HG02840 (cell line): ENCODE measurements around the gene ZFHX3.
"Not testable (repeated sequence)": the region's sequence is repeated elsewhere in the genome, so short reads cannot be mapped to it uniquely, and the experiment has no call there.

Source experiments
- ATAC-seq: cut with Tn5 transposase; IDR thresholded peaks from one replicate; pipeline ENCODE4 v1.9.1; 2021; ENCODE audit warnings: mild to moderate bottlenecking, moderate library complexity, moderate number of reproducible peaks; ENCODE audit not compliant: unreplicated experiment, low FRiP score

The ZFHX3 gene

GRCh38 chr16:73024571-73025105 is 23.3 kb downstream of the ZFHX3 start:
- ATAC-seq: no peak

- no peak for ATAC-seq
Observed at GRCh38 chr16:73023752-73024570, 24.0 kb downstream of the ZFHX3 start.

- no peak for ATAC-seq
Observed at GRCh38 chr16:73023320-73023719, 24.6 kb downstream of the ZFHX3 start.

- no peak for ATAC-seq
Observed at GRCh38 chr16:73022534-73022933, 25.4 kb downstream of the ZFHX3 start.

GRCh38 chr16:73021866-73022495 is 25.9 kb downstream of the ZFHX3 start:
- no peak for ATAC-seq

GRCh38 chr16:73020409-73020884 is 27.5 kb downstream of the ZFHX3 start:
- ATAC-seq: no peak

GRCh38 chr16:73019457-73020362 is 28.2 kb downstream of the ZFHX3 start:
- ATAC-seq: no peak

- no peak for ATAC-seq
Observed at GRCh38 chr16:73018821-73019456, 29.0 kb downstream of the ZFHX3 start.

- no peak for ATAC-seq
Observed at GRCh38 chr16:73017321-73017720, 30.6 kb downstream of the ZFHX3 start.

GRCh38 chr16:73016488-73016830 is 31.5 kb downstream of the ZFHX3 start:
- ATAC-seq: peak; percentile 45

- ATAC-seq: peak; percentile 87
Observed at GRCh38 chr16:73015612-73016487, 32.1 kb downstream of the ZFHX3 start.

GRCh38 chr16:73014768-73015167 is 33.2 kb downstream of the ZFHX3 start:
- ATAC-seq: no peak

GRCh38 chr16:73013974-73014373 is 34.0 kb downstream of the ZFHX3 start:
- ATAC-seq: no peak

- no peak for ATAC-seq
Observed at GRCh38 chr16:73012341-73012740, 35.6 kb downstream of the ZFHX3 start.

GRCh38 chr16:73011926-73012325 is 36.0 kb downstream of the ZFHX3 start:
- ATAC-seq: no peak

- ATAC-seq: no peak
Observed at GRCh38 chr16:73010150-73010676, 37.7 kb downstream of the ZFHX3 start.

- not testable (repeated sequence) for ATAC-seq
Observed at GRCh38 chr16:73009710-73010109, 38.2 kb downstream of the ZFHX3 start.

- ATAC-seq: no peak
Observed at GRCh38 chr16:73006026-73006425, 41.9 kb downstream of the ZFHX3 start.

GRCh38 chr16:73002866-73003265 is 45.1 kb downstream of the ZFHX3 start:
- no peak for ATAC-seq
